Astrocyte of the spinal cord (primary cell): Measurements from ENCODE around the gene PRDX2.
A peak's percentile ranks its signal among the peaks of the same experiment; 100 is the strongest.
"Not testable (repeated sequence)": the region's sequence is repeated elsewhere in the genome, so short reads cannot be mapped to it uniquely, and the experiment has no call there.

Source experiments
- DNase-seq: peaks from one replicate; pipeline ENCODE4 v3.0.0; 2011; ENCODE audit warnings: low read depth, low spot score
- H3K4me3 ChIP-seq: 2 replicates; pipeline ENCODE4 v1.5.1; 2011; ENCODE audit warnings: low read depth, mild to moderate bottlenecking, low read length, moderate library complexity
- in situ Hi-C: cut with HindIII; loops from 2 replicates; pipeline ENCODE4 v1.10.0; 2017; ENCODE audit warnings: low sequenced_read_pairs
- TF ChIP-seq, protein P1 (sequence below): IDR thresholded peaks from 2 replicates; pipeline ENCODE4 v1.5.1; 2012; ENCODE audit warnings: low read depth, mild to moderate bottlenecking, low read length, inconsistent platforms

Gene PRDX2

DNA sequence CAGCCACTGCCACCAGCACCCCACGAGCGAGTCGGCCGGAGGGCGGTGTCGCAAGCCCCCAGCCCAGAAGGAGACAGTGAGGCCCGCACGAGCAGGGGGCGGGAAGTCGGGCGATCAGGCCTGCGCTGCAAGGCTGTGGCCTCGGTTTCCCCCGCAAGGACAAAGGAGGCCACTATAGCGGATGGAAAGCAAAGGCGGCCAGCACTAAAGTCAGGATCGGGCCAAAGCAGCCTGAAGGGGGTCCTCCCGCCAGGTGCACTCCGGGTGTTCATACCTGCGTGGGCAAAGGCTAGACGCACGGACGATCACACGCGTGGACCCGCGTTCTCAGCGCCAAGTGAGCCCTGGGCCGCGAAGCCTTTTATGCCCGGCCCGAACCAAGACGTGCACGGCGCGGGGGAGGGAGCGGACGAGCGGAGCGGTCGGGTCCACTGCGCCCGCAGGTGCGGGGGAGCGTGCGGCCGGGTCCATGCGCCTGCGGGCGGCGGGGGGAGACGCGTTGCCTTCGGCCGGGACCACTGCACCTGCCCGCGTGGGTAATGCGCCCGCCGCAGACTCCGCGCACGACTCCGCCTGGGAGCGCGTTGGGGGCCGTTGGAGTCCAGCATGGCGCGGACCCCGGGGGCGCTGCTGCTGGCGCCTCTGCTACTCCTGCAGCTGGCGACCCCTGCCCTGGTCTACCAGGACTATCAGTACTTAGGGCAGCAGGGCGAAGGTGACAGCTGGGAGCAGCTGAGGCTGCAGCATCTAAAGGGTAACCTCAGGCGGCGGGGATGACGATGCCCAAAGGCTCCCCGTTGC lies at the start of gene PRDX2, which contains the start of gene THSD8:
Gene PRDX2, minus strand, starts transcription at position 335 of the 801 bp plus-strand sequence. CDS start 539 bp downstream, outside the sequence.
Gene THSD8, plus strand, starts transcription at position 604 of the 801 bp plus-strand sequence. Its CDS starts 3 bp downstream, at position 607.
- in situ Hi-C loops = no loop called here
- H3K4me3 ChIP-seq = peak within 1 kb of the TSS; percentile 87
- TF ChIP-seq, protein P1, sequence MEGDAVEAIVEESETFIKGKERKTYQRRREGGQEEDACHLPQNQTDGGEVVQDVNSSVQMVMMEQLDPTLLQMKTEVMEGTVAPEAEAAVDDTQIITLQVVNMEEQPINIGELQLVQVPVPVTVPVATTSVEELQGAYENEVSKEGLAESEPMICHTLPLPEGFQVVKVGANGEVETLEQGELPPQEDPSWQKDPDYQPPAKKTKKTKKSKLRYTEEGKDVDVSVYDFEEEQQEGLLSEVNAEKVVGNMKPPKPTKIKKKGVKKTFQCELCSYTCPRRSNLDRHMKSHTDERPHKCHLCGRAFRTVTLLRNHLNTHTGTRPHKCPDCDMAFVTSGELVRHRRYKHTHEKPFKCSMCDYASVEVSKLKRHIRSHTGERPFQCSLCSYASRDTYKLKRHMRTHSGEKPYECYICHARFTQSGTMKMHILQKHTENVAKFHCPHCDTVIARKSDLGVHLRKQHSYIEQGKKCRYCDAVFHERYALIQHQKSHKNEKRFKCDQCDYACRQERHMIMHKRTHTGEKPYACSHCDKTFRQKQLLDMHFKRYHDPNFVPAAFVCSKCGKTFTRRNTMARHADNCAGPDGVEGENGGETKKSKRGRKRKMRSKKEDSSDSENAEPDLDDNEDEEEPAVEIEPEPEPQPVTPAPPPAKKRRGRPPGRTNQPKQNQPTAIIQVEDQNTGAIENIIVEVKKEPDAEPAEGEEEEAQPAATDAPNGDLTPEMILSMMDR = peak; percentile 6
- DNase-seq = peak; percentile 71

DNA sequence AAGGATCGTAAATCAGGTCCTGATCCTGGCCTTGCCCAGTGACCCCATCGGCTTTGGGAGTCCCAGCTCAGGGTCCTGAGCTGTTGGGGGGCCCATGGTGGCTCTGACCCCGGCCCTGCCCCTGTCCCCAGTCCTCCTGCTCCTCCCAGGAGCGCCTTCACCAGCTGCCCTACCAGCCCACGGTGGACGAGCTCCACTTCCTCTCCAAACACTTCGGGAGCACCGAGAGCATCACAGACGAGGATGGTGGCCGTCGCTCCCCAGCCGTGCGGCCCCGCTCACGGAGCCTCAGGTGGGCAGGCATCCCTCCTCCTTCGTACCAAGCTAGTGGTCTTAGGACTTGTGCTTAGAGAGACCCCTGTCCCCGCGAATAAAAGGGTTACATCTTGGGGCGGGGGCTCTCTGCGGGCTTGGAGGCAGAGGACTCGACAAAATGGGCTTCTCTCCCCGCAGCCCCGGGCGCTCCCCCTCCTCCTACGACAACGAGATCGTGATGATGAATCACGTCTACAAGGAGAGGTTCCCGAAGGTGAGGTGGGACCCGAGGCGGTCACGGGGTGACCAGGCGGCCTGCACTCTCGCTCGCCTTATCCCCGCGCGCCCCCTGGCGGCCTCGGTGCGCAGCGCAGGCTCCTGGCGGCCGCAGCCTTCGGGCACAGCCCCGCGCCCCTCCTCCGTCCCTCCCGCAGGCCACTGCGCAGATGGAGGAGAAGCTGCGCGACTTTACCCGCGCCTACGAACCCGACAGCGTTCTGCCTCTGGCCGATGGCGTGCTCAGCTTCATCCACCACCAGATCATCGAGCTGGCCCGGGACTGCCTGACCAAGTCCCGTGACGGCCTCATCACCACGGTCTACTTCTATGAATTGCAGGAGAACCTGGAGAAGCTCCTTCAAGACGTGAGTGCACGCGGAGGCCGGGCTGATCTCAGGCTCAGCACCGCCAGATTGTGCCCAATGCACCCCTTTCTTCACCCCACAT lies 45.8 kb upstream of the PRDX2 start:
- TF ChIP-seq, protein P1 = peak; percentile 88
- no peak overlapping the region for H3K4me3 ChIP-seq
- peak; percentile 66 for DNase-seq
- in situ Hi-C loops = no loop called here

DNA sequence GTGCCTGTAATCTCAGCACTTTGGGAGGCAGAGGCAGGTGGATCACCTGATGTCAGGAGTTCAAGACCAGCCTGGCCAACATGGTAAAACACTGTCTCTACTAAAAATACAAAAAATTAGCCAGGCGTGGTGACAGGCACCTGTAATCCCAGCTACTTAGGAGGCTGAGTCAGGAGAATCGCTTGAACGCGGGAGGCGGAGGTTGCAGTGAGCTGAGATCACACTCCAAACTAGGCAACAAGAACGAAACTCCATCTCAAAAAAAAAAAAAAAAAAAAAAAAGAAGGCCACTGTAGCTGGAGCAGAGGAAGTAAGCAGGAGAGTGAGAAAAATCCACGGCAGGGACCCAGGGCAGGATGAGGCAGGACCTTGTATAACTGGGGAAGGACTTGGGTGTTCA lies 45.0 kb upstream of the PRDX2 start:
- in situ Hi-C loops, DNase-seq, H3K4me3 ChIP-seq: not testable (repeated sequence)

DNA sequence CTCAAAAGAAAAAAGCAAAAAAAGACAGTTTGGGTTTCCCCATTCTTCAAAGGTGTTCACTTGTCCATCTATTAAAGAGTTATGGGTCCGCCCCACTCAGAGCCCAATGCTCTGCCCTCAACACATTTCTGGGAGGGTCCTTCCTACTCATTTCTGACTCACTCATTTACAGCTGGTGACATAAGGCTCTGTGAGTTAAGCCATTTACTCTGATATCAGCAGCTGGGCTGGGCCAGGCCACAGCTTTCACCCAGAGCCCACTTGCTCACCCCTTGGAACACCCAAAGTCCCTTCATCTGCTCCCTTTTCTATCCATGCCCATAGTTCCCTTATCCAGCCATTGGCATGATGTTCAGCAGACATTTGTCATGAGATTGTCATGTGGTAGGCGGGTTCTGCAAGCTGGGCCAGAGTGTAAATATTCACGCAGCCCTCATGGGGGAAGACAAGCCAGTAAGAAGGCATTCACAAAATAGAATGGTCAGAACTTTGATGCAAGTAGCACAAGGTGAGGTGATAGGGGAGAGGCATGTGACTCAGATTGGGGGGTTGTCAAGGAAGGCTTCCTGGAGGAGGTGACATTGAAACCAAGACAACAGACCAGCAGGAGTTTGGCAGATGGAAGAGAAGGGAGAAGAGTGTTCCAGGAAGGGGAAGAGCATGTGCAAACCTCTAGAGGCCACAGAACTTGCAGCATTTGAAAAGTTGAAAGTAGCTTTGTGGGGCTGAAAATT lies 42.6 kb upstream of the PRDX2 start:
- H3K4me3 ChIP-seq = no peak overlapping the region
- DNase-seq = no peak
- TF ChIP-seq, protein P1 = no peak
- in situ Hi-C loops = no loop called here

DNA sequence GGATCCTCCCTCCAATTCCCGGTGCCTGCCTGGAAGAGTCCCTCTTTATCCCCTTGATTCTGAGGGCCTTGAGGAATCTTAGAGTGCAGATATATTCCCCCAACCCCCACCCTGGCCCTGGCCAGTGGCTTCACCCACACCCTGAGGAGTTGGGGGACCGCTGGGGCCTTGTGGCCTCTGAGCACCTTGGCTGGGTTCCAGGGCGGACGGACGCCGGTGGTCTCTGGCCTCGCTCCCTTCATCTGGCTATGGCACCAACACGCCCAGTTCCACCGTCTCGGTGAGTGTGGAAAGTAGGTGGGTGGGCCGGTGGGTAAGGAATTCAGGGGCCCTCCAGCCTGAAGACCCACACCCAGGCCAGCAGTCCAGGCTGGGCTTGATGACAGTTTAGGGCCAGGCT lies 41.7 kb upstream of the PRDX2 start:
- in situ Hi-C loops = no loop called here
- no peak for DNase-seq
- TF ChIP-seq, protein P1 = no peak
- no peak overlapping the region for H3K4me3 ChIP-seq

DNA sequence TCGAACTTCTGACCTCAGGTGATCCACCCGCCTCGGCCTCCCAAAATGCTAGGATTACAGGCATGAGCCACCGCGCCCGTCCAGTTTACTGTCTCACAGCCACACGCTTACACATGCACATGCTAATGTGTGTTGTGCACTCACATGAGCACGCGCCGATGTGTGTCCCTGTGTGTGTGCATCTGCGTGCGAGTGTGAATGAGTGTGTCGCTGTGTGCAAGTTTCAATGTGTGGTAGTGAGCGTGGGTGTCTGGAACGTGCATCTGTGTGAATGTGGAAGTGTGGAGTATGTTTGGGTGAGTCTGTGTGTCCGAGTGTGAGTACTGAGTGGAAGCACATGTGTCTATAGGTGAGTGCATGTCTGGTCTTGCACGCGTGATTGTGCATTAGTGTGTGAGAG lies 40.9 kb upstream of the PRDX2 start:
- in situ Hi-C loops = no loop called here
- DNase-seq = no peak
- TF ChIP-seq, protein P1 = no peak
- no peak overlapping the region for H3K4me3 ChIP-seq
